Hematopoietic multipotent progenitor cell treated with erythropoietin and hydrocortisone succinate and interleukin-3 and kit ligand, for 17 days (in vitro differentiated cells): ENCODE measurements around the gene CMTM4.
A peak's percentile ranks its signal among the peaks of the same experiment; 100 is the strongest.
"Not testable (repeated sequence)": the region's sequence is repeated elsewhere in the genome, so short reads cannot be mapped to it uniquely, and the experiment has no call there.

Source experiments
- DNase-seq: peaks from one replicate; pipeline ENCODE4 v3.0.0-alpha.2; 2015; ENCODE audit warnings: low spot score

The CMTM4 gene

GRCh38 chr16:66673691-66674090 is 22.9 kb downstream of the CMTM4 start:
- DNase-seq, result no peak

GRCh38 chr16:66670691-66671388 is 25.7 kb downstream of the CMTM4 start:
- no peak for DNase-seq

- no peak for DNase-seq
Measured at GRCh38 chr16:66668777-66669444, 27.6 kb downstream of the CMTM4 start.

GRCh38 chr16:66667944-66668343 is 28.6 kb downstream of the CMTM4 start:
- no peak for DNase-seq

- no peak for DNase-seq
Measured at GRCh38 chr16:66662445-66663194, 33.9 kb downstream of the CMTM4 start.

- DNase-seq, result not testable (repeated sequence)
Measured at GRCh38 chr16:66661671-66662346, 34.7 kb downstream of the CMTM4 start.

GRCh38 chr16:66661210-66661560 is 35.4 kb downstream of the CMTM4 start:
- no peak for DNase-seq

GRCh38 chr16:66660422-66661209 is 35.9 kb downstream of the CMTM4 start:
- no peak for DNase-seq

GRCh38 chr16:66658860-66659190 is 37.7 kb downstream of the CMTM4 start:
- no peak for DNase-seq

GRCh38 chr16:66658143-66658859 is 38.2 kb downstream of the CMTM4 start:
- DNase-seq, result no peak

- no peak for DNase-seq
Measured at GRCh38 chr16:66656547-66656946, 40.0 kb downstream of the CMTM4 start.

GRCh38 chr16:66653581-66654350 is 42.8 kb downstream of the CMTM4 start:
- no peak for DNase-seq

- no peak for DNase-seq
Measured at GRCh38 chr16:66652661-66653360, 43.7 kb downstream of the CMTM4 start.

GRCh38 chr16:66651965-66652364 is 44.6 kb downstream of the CMTM4 start:
- DNase-seq, result no peak

GRCh38 chr16:66651474-66651765 is 45.1 kb downstream of the CMTM4 start:
- no peak for DNase-seq

GRCh38 chr16:66650707-66651473 is 45.7 kb downstream of the CMTM4 start:
- DNase-seq, result peak; percentile 50

- no peak for DNase-seq
Measured at GRCh38 chr16:66649636-66650205, 46.8 kb downstream of the CMTM4 start.

GRCh38 chr16:66649167-66649566 is 47.4 kb downstream of the CMTM4 start:
- DNase-seq, result no peak

- DNase-seq, result no peak
Measured at GRCh38 chr16:66647866-66648265, 48.7 kb downstream of the CMTM4 start.
